GM12892 (cell line): ENCODE results near the gene ADSS2.

Experiments
- POLR2A ChIP-seq: IDR thresholded peaks from 2 replicates; pipeline ENCODE4 v1.6.1; 2011; ENCODE audit warnings: low read depth, low read length, control low read depth
- POLR2AphosphoS5 ChIP-seq: IDR thresholded peaks from 2 replicates; pipeline ENCODE4 v1.6.1; 2011; ENCODE audit warnings: low read depth, low read length, control low read depth

DNA sequence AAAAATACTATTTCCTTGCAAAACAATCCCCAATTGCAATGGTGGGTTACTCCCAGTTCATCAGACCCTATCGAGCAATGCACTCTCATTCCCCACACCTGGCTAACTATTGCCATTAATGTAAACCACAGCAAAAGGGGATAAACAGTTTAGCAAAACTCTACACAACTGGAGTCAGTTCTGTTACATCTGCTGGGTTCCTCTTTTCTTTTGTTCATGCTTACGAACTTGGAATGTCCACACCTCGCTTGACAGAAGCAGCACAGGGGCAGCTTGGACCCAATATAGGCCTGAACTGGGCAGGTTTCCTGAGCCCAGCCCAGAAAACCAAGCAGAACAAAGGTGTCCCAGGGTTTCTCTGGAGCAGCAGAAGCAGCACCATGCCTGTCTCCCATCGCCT is 57.4 kb downstream of the ADSS2 start:
- TF ChIP-seq POLR2A (no peak), POLR2AphosphoS5 (no peak)
